H1 (cell line): ENCODE results near the gene RNF113B. TPM values are rescaled to one million over a fixed set of nuclear protein-coding genes. Genes with fewer than 3 reads are reported as not detected.

Experiments used
- CTCF ChIA-PET: fragments of 300-600 bp; sonication (Branson Sonifier 250); formaldehyde crosslinking; loops from one replicate; lab custom pipeline; 2021; ENCODE audit not compliant: partially characterized antibody; lab: Charles Lee
- POLR2A ChIA-PET: fragments of 300-600 bp; sonication (Branson Sonifier 250); formaldehyde crosslinking; loops from one replicate; lab custom pipeline; 2021; ENCODE audit warnings: inconsistent platforms; ENCODE audit not compliant: partially characterized antibody; lab: Charles Lee
- DNase-seq, 2 experiments: peaks; one replicate each; pipeline versions ENCODE4 v3.0.0 to v3.0.0-alpha.2; 2010 to 2022; ENCODE audit warnings: low spot score in 2 of 2, low read depth in 1 of 2, mixed read lengths in 1 of 2
- FAIRE-seq: peaks from 2 replicates; lab custom pipeline; 2011; peaks lifted over from hg19 to GRCh38; lab: Jason Lieb, UNC
- H2AFZ ChIP-seq: 2 replicates; pipeline ENCODE4 v1.8.1; 2012; ENCODE audit warnings: low read length, inconsistent platforms
- H2AK5ac ChIP-seq: 2 replicates; pipeline ENCODE4 v1.6.1; 2013; ENCODE audit warnings: low read depth, low read length
- H2BK120ac ChIP-seq: replicated peaks from 2 replicates; pipeline ENCODE3; 2013; ENCODE audit warnings: low read depth, low read length, inconsistent platforms
- H2BK12ac ChIP-seq: 2 replicates; pipeline ENCODE4 v1.6.1; 2013; ENCODE audit warnings: low read depth, low read length
- H2BK15ac ChIP-seq: 2 replicates; pipeline ENCODE4 v1.6.1; 2013; ENCODE audit warnings: low read length
- H2BK20ac ChIP-seq: 2 replicates; pipeline ENCODE4 v1.6.1; 2013; ENCODE audit warnings: low read length
- H2BK5ac ChIP-seq: 2 replicates; pipeline ENCODE4 v1.6.1; 2013; ENCODE audit warnings: low read depth, low read length
- H3K14ac ChIP-seq: 2 replicates; pipeline ENCODE4 v1.6.1; 2013; ENCODE audit warnings: inconsistent platforms; ENCODE audit not compliant: insufficient read length
- H3K18ac ChIP-seq: 2 replicates; pipeline ENCODE4 v1.6.1; 2013; ENCODE audit warnings: low read length; ENCODE audit errors: extremely low read depth
- H3K23ac ChIP-seq: 2 replicates; pipeline ENCODE4 v1.6.1; 2013; ENCODE audit warnings: inconsistent platforms; ENCODE audit not compliant: insufficient read length
- H3K23me2 ChIP-seq: 2 replicates; pipeline ENCODE4 v1.6.1; 2013; ENCODE audit warnings: low read depth, low read length
- H3K27ac ChIP-seq: 2 replicates; pipeline ENCODE4 v1.6.1; 2011; ENCODE audit warnings: low read depth, low read length, inconsistent platforms
- H3K27me3 ChIP-seq, 4 experiments: replicated peaks in 1 of 4; 1 replicate in 1 of 4; 2 replicates in 3 of 4; pipeline versions ENCODE4 v1.6.1 to v1.8.1; 2011 to 2013; ENCODE audit warnings: low read length in 3 of 4, mild to moderate bottlenecking in 3 of 4, inconsistent platforms in 2 of 4, mixed read lengths in 2 of 4, moderate library complexity in 1 of 4; ENCODE audit not compliant: control insufficient read depth in 3 of 4, insufficient read depth in 3 of 4; ENCODE audit errors: extremely low read depth in 1 of 4
- H3K36me3 ChIP-seq, 4 experiments: 2 replicates each; pipeline versions ENCODE4 v1.6.1 to v1.8.1; 2011 to 2013; ENCODE audit warnings: mild to moderate bottlenecking in 4 of 4, low read length in 3 of 4, moderate library complexity in 2 of 4, control low read depth in 1 of 4, inconsistent platforms in 1 of 4; ENCODE audit not compliant: insufficient read depth in 4 of 4, control insufficient read depth in 2 of 4
- H3K4ac ChIP-seq: replicated peaks from 2 replicates; pipeline ENCODE3; 2013; ENCODE audit warnings: low read length, low read depth, mixed read lengths, inconsistent platforms; ENCODE audit not compliant: insufficient read length
- H3K4me1 ChIP-seq, 4 experiments: replicated peaks in 1 of 4; 1 replicate in 1 of 4; 2 replicates in 3 of 4; pipeline versions ENCODE4 v1.6.1 to v1.8.1; 2011 to 2013; ENCODE audit warnings: low read length in 3 of 4, inconsistent platforms in 2 of 4, mixed read lengths in 1 of 4; ENCODE audit not compliant: insufficient read depth in 4 of 4, control insufficient read depth in 3 of 4
- H3K4me2 ChIP-seq, 2 experiments: 2 replicates each; pipeline versions ENCODE4 v1.6.1 to v1.8.1; 2011 to 2013; ENCODE audit warnings: low read depth in 2 of 2, low read length in 2 of 2, control low read depth in 1 of 2, inconsistent platforms in 1 of 2, mild to moderate bottlenecking in 1 of 2; ENCODE audit not compliant: insufficient read depth in 1 of 2
- H3K4me3 ChIP-seq, 4 experiments: fragments of 200-600, 300-600 bp in 1 of 4; sonication (generic), shearing (Covaris generic), sonication (Bioruptor Twin) in 1 of 4; 2 replicates each; pipeline versions ENCODE4 v1.5.1 to v1.8.1; 2011 to 2016; ENCODE audit warnings: low read length in 4 of 4, low read depth in 3 of 4, control low read depth in 2 of 4, inconsistent platforms in 2 of 4, mild to moderate bottlenecking in 2 of 4, mixed read lengths in 1 of 4, moderate library complexity in 1 of 4; ENCODE audit not compliant: insufficient read depth in 2 of 4; ENCODE audit errors: extremely low read depth in 1 of 4
- H3K56ac ChIP-seq: replicated peaks from 2 replicates; pipeline ENCODE3; 2013; ENCODE audit warnings: low read depth, mild to moderate bottlenecking, mixed read lengths, low read length, inconsistent platforms; ENCODE audit not compliant: insufficient read length
- H3K79me1 ChIP-seq: 2 replicates; pipeline ENCODE4 v1.6.1; 2013; ENCODE audit warnings: low read depth, low read length, control low read depth
- H3K79me2 ChIP-seq, 2 experiments: 2 replicates each; pipeline versions ENCODE4 v1.6.1 to v1.8.1; 2012 to 2013; ENCODE audit warnings: low read length in 2 of 2, mild to moderate bottlenecking in 2 of 2, inconsistent platforms in 1 of 2; ENCODE audit not compliant: insufficient read depth in 2 of 2, control insufficient read depth in 1 of 2
- H3K9ac ChIP-seq, 4 experiments: replicated peaks in 1 of 4; 1 replicate in 1 of 4; 2 replicates in 3 of 4; pipeline versions ENCODE4 v1.6.1 to v1.8.1; 2011 to 2013; ENCODE audit warnings: low read depth in 3 of 4, low read length in 3 of 4, control low read depth in 2 of 4, mild to moderate bottlenecking in 2 of 4, moderate library complexity in 2 of 4, inconsistent platforms in 1 of 4; ENCODE audit errors: extremely low read depth in 1 of 4
- H3K9me3 ChIP-seq, 2 experiments: 2 replicates each; pipeline versions ENCODE4 v1.6.1 to v1.8.1; 2012 to 2013; ENCODE audit warnings: mild to moderate bottlenecking in 2 of 2, moderate library complexity in 2 of 2, control low read depth in 1 of 2, inconsistent platforms in 1 of 2, low read depth in 1 of 2, low read length in 1 of 2, mixed read lengths in 1 of 2; ENCODE audit not compliant: insufficient read depth in 2 of 2
- H4K20me1 ChIP-seq, 2 experiments: replicated peaks in 1 of 2; 2 replicates each; pipeline versions ENCODE3 to v1.8.1; 2011 to 2013; ENCODE audit warnings: inconsistent platforms in 2 of 2, low read length in 2 of 2, mild to moderate bottlenecking in 1 of 2; ENCODE audit not compliant: insufficient read depth in 2 of 2, control insufficient read depth in 1 of 2
- H4K5ac ChIP-seq: 2 replicates; pipeline ENCODE4 v1.6.1; 2013; ENCODE audit warnings: low read length, low read depth, mixed read lengths, inconsistent platforms; ENCODE audit not compliant: insufficient read length
- H4K8ac ChIP-seq: 2 replicates; pipeline ENCODE4 v1.8.0; 2013; ENCODE audit warnings: mild to moderate bottlenecking, moderate library complexity, low read length, inconsistent platforms; ENCODE audit not compliant: insufficient read depth; ENCODE audit errors: extremely low read depth
- H4K91ac ChIP-seq: replicated peaks from 2 replicates; pipeline ENCODE3; 2013; ENCODE audit warnings: low read length, mixed read lengths, inconsistent platforms; ENCODE audit not compliant: insufficient read length
- BRCA1 ChIP-seq: IDR thresholded peaks from 2 replicates; pipeline ENCODE4 v1.6.1; 2012; ENCODE audit warnings: low read depth, low read length, improper control_type of control experiment
- CBX5 ChIP-seq: fragments of 300-800, 300-1000 bp; sonication (generic); IDR thresholded peaks from 2 replicates; pipeline ENCODE4 v1.7.1; 2016; ENCODE audit warnings: antibody characterized with exemption, low read length, low read depth
- E2F6 ChIP-seq: IDR thresholded peaks from 2 replicates; pipeline ENCODE4 v1.6.1; 2012; ENCODE audit warnings: inconsistent platforms
- JUND ChIP-seq: IDR thresholded peaks from 2 replicates; pipeline ENCODE4 v1.6.1; 2011; ENCODE audit warnings: mild to moderate bottlenecking, improper control_type of control experiment, low read length
- KDM4A ChIP-seq: IDR thresholded peaks from one replicate; pipeline ENCODE4 v1.7.1; 2012; ENCODE audit warnings: low read depth, mild to moderate bottlenecking, moderate library complexity, low read length, inconsistent platforms; ENCODE audit not compliant: severe bottlenecking
- NANOG ChIP-seq: IDR thresholded peaks from 2 replicates; pipeline ENCODE4 v1.6.1; 2011; ENCODE audit warnings: low read length, low read depth, mild to moderate bottlenecking, inconsistent platforms; ENCODE audit not compliant: insufficient read depth, poor library complexity, severe bottlenecking
- RBBP5 ChIP-seq: IDR thresholded peaks from 2 replicates; pipeline ENCODE4 v1.7.1; 2012; ENCODE audit warnings: low read depth, mild to moderate bottlenecking, inconsistent platforms, low read length, moderate library complexity, borderline replicate concordance
- RXRA ChIP-seq: IDR thresholded peaks from 2 replicates; pipeline ENCODE4 v1.6.1; 2011; ENCODE audit warnings: low read depth, mild to moderate bottlenecking, low read length, moderate library complexity; ENCODE audit not compliant: insufficient read depth
- TAF1 ChIP-seq: IDR thresholded peaks from 2 replicates; pipeline ENCODE4 v1.6.1; 2011; ENCODE audit warnings: mild to moderate bottlenecking, low read depth, low read length
- WGBS, 2 experiments: shearing (Covaris generic) in 1 of 2; methylation state at CpG; one replicate each; pipeline versions ENCODE4 v1.1.6 to v1.1.7; 2013 to 2015; ENCODE audit warnings: low lambda C conversion rate in 2 of 2, mixed read lengths in 2 of 2, inconsistent platforms in 1 of 2, low coverage in 1 of 2, missing lambda C conversion rate in 1 of 2; ENCODE audit not compliant: insufficient replicate concordance in 2 of 2, insufficient coverage in 1 of 2, insufficient read length in 1 of 2; ENCODE audit errors: extremely low coverage in 1 of 2, missing lambda C conversion rate in 1 of 2; 5-methylcytosine and 5-hydroxymethylcytosine counted together
- polyA plus RNA-seq, 7 experiments: library from polyadenylated mRNA; depleted of rRNA in 3 of 7; stranded (reverse) in 5 of 7; unstranded in 2 of 7; fragments of >200 nt in 5 of 7; fragments of 200-250 nt in 2 of 7; gene quantifications; 1 replicate in 5 of 7; 2 replicates in 1 of 7; 4 replicates in 1 of 7; pipeline versions ENCODE4 v1.2.1 to v1.2.3, GENCODE V29; 2011 to 2013; ENCODE audit warnings: missing spikeins in 2 of 7, mixed read lengths in 2 of 7
- total RNA-seq: library from RNA; stranded (reverse); fragmentation: NEBNext Ultra II Directional; extraction: Animal tissue kit (Norgen Biotek cat#: 25700); gene quantifications from 2 replicates; pipeline ENCODE4 v1.2.1, GENCODE V29; 2021

The RNF113B gene
- total and polyA plus RNA-seq, 2 of the 8 experiments (the other 6 are each of a cell fraction or from before 2014, with no cell fraction given) = not detected

- Histone ChIP-seq H3K27ac (no peak overlapping the region), H3K56ac (no peak overlapping the region), H2AFZ (no peak overlapping the region), H3K36me3 (no peaks in the 10 kb centered on the region; a peak in 2 of 8 replicates), H3K23me2 (no peaks in the 10 kb centered on the region), H3K4me3 (no peak overlapping the region), H3K4ac (no peak overlapping the region), H3K79me1 (peaks cover 4% of the 10 kb centered on the region; the same call in 1 of the 2 replicates), H3K4me1 (peaks cover 2 to 25% (median 10%) of the 10 kb centered on the region in 4 experiments), H3K79me2 (peaks cover 0 to 74% of the 10 kb centered on the region in 2 experiments; a peak in 3 of 4 replicates), H4K8ac (no peak overlapping the region), H3K27me3 (no peaks in the 10 kb centered on the region), H4K5ac (no peak overlapping the region), H3K14ac (peak overlapping the region; percentile 78), H2BK12ac (peak overlapping the region; percentile 6; the same call in 1 of the 2 replicates), H4K91ac (no peak overlapping the region), H2BK20ac (0 out of 2 replicates have a peak overlapping the region, but pooled peaks have one; percentile 1), H2AK5ac (0 out of 2 replicates have a peak overlapping the region, but pooled peaks have one; percentile 19), H3K23ac (no peak overlapping the region), H3K18ac (no peak overlapping the region), H3K4me2 (peak overlapping the region; percentile 73 to 91; a peak in 3 of 4 replicates), H3K9ac (no peak overlapping the region; a peak in 1 of 7 replicates), H2BK120ac (no peak overlapping the region), H2BK15ac (no peak overlapping the region), H4K20me1 (no peaks in the 10 kb centered on the region), H3K9me3 (peaks cover 0 to 3% of the 10 kb centered on the region in 2 experiments; a peak in 2 of 4 replicates), H2BK5ac (0 out of 2 replicates have a peak overlapping the region, but pooled peaks have one; percentile 30)
- ChIA-PET POLR2A (interaction anchor here (0.8 to 1.2 kb wide), 2 partner anchors 13 to 47 kb away, joined by 3 read pairs; no protein-coding TSS in a partner anchor), CTCF (interaction anchor here (1.2 kb wide), 1 partner anchor 22 kb away, joined by 3 read pairs; no protein-coding TSS in a partner anchor)
- TF ChIP-seq E2F6 (no peak), NANOG (no peak), RBBP5 (no peak), RXRA (no peak), BRCA1 (no peak), TAF1 (no peak), JUND (no peak), CBX5 (no peak), KDM4A (no peak)
- WGBS, 2 experiments = 71% methylated on average over 3 of the region's 4 CpGs; no CpG with 5 or more reads in 1 of the 2 experiments
- no peak for DNase-seq
- FAIRE-seq = no peak
Observed at GRCh38 chr13:98198683-98199082, 21.6 kb upstream of the RNF113B start.
